GM12864 (cell line): ENCODE results near the gene PEPD.

Experiments used
- DNase-seq: peaks from one replicate; pipeline ENCODE4 v3.0.0-alpha.2; 2011; ENCODE audit warnings: low read depth
- H3K4me3 ChIP-seq: 2 replicates; pipeline ENCODE4 v1.5.1; 2011; ENCODE audit warnings: mild to moderate bottlenecking, low read depth, low read length, control low read depth
- TF ChIP-seq, protein P1 (sequence below): IDR thresholded peaks from 2 replicates; pipeline ENCODE4 v1.5.1; 2011; ENCODE audit warnings: low read depth, mild to moderate bottlenecking, moderate library complexity, low read length, control low read depth, inconsistent platforms; ENCODE audit errors: missing control alignments

PEPD gene

DNA sequence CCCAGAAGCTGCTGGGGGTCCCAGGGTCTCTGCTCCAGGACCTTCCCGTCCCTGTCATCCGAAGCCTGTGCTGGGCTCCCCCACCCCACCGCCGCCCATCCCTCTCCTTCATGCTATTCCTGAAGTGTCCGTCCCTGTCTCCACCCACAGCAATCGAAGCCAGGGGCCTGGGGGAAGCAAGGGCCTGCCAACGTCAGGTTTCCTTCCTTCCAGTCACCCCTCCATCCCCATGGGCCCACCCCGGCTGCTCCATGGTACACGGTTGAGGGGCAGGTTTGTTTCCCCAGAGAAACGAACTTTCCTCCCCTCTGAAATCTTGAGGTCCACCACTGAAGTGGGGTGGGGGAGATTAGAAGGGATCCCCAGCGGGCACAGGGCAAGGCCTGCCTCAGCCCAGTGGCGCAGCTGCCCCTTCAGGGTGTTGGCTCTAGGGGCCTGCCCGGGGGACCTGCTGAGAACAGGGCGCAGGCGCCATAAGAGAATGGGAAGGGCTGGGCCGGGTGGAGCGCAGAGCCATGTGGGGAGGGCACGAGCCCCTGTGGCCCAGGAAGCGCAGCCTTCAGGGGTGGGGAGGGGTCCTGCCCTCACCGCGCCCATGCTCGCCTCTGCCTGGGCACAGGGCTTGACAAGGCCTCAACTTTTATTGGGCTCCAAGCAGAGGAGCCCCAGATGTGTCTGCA, 132.0 kb downstream of the PEPD start:
- TF ChIP-seq, protein P1, sequence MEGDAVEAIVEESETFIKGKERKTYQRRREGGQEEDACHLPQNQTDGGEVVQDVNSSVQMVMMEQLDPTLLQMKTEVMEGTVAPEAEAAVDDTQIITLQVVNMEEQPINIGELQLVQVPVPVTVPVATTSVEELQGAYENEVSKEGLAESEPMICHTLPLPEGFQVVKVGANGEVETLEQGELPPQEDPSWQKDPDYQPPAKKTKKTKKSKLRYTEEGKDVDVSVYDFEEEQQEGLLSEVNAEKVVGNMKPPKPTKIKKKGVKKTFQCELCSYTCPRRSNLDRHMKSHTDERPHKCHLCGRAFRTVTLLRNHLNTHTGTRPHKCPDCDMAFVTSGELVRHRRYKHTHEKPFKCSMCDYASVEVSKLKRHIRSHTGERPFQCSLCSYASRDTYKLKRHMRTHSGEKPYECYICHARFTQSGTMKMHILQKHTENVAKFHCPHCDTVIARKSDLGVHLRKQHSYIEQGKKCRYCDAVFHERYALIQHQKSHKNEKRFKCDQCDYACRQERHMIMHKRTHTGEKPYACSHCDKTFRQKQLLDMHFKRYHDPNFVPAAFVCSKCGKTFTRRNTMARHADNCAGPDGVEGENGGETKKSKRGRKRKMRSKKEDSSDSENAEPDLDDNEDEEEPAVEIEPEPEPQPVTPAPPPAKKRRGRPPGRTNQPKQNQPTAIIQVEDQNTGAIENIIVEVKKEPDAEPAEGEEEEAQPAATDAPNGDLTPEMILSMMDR: no peak
- H3K4me3 ChIP-seq: no peak overlapping the region
- no peak for DNase-seq

DNA sequence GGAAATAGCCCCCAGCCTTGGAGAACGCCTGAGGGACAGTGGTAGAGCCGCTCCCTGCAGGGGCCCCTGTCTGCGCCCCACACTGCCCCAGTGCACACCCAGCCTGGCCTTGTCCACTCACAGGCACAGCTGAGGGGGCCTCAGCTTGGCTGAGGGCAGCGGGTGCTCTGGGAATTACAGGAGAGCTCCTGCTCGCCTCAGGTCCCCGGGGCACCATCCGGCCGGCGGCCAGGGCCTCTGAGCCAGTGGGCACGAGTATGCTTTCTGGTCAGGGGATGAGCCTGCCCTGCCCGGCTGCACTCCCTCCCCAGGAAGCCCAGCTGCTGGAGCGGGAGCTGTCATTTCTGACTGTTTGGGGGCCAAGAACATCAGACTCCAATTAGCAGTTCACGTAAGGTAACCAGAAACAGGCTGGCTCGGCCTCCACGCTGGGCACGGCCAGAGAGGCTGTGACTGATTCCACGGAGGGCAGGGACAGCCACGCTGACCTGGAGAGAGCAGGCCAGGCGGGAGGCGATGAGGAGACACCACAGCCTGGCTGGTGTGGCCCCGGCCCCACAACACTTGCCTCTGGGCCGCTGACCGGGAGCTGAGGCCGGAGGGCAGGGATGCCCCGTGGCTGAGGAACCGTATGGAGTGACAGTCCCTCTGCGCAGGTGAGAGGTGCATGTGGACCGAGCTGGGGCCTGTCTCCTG, 132.7 kb downstream of the PEPD start:
- no peak overlapping the region for H3K4me3 ChIP-seq
- TF ChIP-seq, protein P1: no peak
- DNase-seq: no peak

DNA sequence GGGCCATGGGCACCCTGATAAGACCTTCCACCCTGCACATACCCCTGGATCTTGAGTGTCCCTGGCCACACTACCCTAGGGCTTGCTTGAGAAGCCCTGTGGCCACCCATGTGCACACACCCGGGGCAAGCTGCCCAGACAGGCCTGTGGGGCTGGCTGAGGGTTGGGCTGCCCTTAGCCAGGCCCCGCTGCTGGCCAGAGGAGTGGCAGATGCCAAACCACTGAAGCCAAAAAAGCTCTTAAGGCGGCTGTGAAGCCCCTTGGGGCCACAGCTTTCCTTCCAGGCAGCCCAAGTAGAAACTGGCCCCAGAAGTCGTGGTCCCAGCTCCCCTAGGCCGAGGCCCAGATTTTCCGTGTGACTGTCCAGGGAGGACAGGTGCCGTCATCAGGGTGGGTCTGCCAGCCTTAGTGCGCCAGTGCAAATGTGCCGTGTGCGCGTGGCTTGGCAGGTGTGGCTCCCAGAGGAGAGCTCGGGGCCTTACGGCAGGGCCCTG, 133.3 kb downstream of the PEPD start:
- no peak for DNase-seq
- TF ChIP-seq, protein P1: no peak
- H3K4me3 ChIP-seq: no peak overlapping the region

DNA sequence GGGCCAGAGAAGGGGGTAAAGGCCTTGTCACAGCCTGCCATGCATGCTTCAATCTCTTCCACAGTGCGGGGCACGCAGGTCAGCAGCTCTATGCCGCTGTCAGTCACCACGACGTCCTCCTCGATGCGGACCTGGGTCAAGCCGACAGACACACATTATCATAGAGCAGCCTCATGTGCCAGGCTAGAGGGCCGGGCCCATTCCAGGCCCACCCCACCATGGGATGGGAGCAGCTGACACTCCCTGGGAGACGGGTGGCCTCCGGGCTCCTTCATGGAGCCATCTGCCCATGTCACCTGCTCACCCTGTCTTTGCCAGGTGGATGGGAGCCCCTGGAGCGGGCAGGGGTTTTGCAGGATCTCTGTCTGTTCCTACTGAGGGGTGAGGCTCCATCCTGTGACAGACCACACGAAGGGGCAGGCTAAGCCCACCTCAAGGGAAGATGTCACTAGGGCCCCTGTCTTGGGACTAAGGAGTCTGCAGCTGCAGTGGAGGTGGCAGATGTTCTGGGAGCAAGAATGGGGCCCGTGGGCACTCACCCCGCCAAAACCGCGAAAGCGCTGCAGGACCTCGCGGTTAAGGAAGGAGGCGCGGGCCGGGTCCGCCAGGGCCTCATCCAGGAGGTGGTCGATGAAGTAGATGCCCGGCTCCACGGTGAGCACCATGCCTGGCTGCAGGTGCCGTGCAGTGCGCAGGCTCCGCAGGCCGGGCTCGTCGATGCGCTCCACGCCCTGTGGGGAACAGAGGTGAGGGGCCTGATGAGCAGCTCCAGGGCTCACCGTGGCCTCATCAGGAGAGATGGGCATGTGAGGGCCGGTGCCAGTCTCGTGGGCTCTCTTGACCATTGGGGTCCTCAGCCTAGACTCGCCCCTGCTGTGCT, 134.0 kb downstream of the PEPD start:
- DNase-seq: no peak
- no peak overlapping the region for H3K4me3 ChIP-seq
- TF ChIP-seq, protein P1: no peak

DNA sequence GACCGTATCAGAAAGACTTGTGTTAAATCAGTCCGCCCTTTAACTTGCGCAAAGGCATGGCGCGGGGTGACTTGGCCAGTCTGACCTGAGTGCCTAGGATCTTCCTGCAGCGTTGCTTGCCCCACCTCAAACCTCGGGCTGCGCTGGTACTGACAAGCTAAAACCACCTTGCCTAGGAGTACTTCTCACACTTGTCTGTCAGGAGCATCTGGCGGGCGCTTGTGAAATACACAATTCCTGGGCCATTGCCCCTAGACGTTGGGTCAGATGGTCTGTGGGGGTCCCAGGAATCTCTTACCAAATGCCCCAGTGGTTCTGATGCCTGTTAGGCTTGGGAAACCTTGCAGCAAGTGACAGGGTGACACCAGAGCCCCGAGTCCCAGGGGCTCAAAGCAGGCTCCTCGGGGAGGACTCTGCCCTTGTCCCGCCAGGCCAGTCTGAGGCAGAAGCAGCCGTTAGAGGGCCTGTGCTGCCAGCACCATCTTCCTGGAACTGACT, 135.2 kb downstream of the PEPD start:
- DNase-seq: no peak
- TF ChIP-seq, protein P1: no peak
- H3K4me3 ChIP-seq: no peak overlapping the region

DNA sequence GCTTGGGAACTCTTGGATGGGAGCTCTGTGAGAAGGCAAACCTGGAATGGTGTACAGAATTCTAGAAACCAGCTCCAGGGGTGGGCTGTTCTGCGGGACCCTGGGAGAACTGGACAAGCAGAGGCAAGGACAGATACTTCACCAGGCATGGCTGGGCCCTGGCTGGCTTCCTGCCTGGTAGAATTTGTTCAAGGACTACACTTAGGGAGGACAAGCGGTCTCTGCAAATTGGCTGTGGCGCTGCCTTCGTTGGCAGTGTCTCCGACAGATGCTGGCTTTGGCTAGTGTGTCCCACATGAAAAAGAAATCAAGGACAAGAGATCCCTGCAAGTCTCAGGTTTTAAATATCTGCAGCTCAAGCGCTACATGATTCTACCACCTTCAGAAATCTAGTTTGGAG, 135.6 kb downstream of the PEPD start:
- H3K4me3 ChIP-seq: no peak overlapping the region
- TF ChIP-seq, protein P1: no peak
- DNase-seq: no peak
